GM18861 (cell line): ENCODE data around the gene ARPC4.
A peak's percentile ranks its signal among the peaks of the same experiment; 100 is the strongest.
"Not testable (repeated sequence)": the region's sequence is repeated elsewhere in the genome, so short reads cannot be mapped to it uniquely, and the experiment has no call there.

Source experiments
- ATAC-seq: cut with Tn5 transposase; IDR thresholded peaks from one replicate; pipeline ENCODE4 v1.9.1; 2021; ENCODE audit not compliant: unreplicated experiment

The ARPC4 gene

GRCh38 chr3:9769426-9770275 is 23.2 kb upstream of the ARPC4 start, which contains the start of gene CAMK1:
CAMK1 (minus strand) TSS chr3:9769947; CDS start chr3:9767749, 2,198 bp downstream.
- no peak for ATAC-seq

DNA sequence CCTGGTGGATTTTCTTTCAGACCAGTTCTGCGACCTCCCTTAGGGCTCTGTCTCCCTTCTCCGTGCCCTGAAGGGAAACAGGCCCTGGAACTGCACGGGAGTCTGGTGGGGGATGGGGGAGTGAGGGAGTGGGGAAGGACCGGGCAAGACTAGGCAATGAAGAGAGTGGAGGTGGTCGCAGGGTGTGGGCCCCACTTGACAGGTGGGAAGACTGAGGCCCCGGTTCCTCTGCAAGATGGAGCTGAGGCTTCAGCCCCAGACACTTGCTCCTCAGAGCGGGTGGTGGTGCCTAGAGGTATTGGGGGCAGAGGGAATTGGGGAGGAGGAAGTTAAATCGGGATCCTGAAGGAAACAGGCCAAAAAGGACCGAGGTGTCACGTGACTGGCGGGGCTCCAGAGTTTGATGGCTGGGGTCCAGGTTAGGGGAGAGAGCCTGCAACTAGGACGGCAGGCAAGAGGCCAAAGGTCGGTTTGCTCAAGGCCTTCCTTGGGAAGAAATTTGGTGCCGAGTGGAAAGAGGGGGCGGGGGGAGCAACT is 22.5 kb upstream of the ARPC4 start:
- no peak for ATAC-seq

DNA sequence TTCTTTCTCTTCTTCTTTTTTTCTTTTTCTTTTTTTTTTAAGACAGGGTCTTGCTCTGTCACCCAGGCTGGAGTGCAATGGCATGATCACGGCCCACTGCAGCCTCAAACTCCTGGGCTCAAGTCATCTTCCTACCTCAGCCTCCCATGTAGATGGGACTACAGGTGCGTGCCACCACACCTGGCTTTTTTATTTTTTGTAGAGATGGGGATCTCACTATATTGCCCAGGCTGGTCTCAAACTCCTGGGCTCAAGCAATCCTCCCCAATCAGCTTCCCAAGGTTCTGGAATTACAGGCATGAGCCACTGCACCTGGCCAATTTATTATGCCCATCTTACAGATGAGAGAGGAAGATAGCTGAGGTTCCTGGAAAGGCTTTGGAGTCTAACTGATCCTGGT is 21.9 kb upstream of the ARPC4 start:
- ATAC-seq = not testable (repeated sequence)

DNA sequence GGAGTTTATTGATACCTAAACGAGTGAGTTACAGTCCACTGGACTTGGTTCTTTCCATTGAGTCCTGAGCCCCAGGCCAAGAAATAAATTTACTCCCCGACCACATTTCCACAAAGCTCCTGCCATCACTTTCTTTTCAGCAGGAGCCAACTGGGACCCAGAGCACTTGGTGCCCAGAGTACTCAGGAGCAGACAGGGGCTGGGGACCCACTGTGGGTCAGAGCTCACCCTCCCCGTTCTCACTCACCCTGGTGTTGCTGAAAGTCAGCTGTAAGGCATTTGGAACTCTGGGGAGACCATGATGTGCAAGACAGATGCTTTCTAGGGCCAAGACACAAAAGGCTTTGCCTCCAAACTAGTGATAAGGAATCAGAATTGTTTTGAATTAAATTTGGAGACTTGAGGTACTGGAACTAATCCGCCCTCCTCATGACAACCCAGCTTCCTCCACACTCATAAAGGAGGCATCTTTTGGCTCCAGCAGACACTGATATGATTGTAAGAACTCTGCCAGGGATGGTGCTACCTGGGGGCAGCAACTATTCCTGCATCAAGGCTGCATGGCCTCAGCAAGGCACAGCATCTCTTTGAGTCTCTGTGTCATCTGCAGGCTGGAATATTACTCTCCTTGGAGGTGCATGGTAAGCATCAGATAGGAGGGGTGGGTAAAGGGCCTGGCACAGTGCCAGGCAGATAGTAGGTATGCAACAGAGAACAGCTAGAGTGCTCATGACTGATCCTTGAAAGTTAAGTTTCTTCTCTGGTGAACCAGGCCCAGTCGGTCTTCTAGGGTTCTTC is 15.8 kb upstream of the ARPC4 start:
- ATAC-seq = no peak

GRCh38 chr3:9777694-9778021 is 15.2 kb upstream of the ARPC4 start:
- no peak for ATAC-seq

- no peak for ATAC-seq
Observed at GRCh38 chr3:9778143-9779074, 14.5 kb upstream of the ARPC4 start.

GRCh38 chr3:9779075-9779593 is 13.7 kb upstream of the ARPC4 start:
- ATAC-seq = no peak

GRCh38 chr3:9779721-9780457 is 13.0 kb upstream of the ARPC4 start:
- ATAC-seq = peak; percentile 69

DNA sequence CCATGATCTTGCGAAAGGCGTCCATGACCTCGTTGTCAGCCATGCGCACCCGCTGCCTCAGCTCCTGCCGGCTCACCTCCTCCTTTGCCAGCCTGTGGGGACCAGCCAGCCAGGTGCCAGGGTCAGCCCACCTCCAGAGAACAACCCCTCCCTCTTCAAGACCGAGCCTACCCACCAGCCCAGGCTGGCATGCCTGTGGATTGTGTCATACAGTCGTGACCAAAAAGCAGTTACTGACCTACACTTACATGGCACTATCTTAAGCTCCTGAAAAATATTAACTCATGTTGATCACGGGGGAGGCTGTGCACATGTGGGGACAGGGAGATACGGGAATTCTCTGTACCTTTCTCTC is 12.4 kb upstream of the ARPC4 start:
- no peak for ATAC-seq

GRCh38 chr3:9780910-9781309 is 12.0 kb upstream of the ARPC4 start:
- no peak for ATAC-seq

GRCh38 chr3:9781551-9781950 is 11.3 kb upstream of the ARPC4 start:
- ATAC-seq = no peak

DNA sequence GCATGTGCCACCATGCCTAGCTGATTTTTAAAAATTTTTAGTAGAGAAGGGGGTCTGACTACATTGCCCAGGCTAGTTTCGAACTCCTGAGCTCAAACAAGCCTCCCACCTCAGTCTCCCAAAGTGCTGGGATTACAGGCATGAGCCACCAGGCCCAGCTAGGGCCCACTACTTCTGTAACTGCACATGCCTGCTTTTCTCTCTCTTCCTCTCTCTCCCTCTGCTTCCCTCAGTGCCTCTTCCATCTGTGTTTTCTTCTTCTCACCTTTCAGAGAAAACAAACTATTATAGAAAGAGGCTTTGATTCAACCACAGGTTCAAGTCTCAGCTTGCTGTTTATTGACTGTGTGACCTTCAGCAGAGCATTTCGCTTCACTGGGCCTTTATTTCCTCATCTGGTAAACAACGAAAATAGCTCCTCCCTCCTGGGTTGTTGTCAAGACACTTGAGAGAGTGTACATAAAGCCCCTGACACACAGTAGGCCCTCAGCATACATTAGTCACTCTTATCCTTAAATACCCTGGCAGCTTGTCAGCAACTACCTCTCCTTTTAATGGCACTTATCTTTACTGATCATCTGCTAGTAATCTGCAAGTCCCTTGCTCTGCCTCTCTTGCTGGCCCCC is 10.8 kb upstream of the ARPC4 start:
- no peak for ATAC-seq

DNA sequence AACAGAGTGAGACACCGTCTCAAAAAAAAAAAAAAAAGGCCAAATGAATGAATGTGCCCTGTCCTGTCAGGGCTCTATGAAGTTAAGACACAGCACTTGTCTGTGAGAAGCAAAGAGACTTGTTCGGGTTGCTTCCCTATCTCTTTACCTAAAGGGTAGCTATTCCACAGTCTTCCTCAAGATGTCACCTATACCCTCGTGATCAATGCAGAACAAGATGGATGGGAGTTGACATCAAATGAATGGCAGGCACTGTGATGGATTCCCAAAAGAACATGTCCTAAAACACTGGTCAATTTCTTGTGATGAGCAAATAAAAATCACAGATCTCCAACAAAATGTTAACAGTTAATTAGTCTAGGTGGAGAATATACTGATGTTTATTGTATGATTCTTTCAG is 10.1 kb upstream of the ARPC4 start:
- no peak for ATAC-seq

- ATAC-seq = no peak
Observed at GRCh38 chr3:9783954-9784353, 8.9 kb upstream of the ARPC4 start.

DNA sequence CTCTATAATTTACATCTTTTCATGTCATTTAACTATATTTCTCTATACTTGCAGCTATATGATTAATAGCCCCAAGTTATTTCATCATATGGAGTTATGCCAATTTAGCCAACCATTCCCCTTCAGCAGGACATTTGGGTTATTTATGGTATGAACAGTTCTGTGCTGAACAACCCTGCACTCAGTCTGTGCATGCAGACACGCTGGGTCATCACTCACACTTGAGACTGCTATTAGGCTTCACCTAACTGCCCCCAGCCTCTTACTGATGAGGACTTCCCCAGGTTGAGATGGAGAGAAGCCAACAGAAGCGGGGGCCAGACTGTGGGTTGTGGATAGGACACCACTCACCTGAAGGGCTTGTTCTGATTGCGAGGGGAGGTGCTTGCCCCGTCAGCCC is 7.9 kb upstream of the ARPC4 start:
- no peak for ATAC-seq

DNA sequence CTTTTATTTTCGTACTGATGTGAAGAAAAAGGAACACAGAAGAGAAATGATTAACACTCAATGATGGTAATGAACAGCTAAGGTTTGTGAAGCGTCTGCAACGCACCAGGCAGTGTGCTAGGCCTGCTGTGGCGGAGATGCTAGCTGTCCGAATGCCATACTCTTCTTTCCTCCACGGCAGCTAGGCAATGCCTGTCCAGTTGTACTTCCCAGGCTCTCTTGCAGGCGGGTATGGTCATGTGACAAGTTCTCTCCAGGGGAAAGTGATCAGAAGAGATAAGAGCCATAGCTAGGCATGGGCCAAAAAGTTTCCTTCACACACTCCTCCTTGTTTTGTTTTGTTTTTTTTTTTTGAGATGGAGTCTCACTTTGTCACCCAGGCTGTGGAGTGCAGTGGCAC is 7.3 kb upstream of the ARPC4 start:
- no peak for ATAC-seq

- ATAC-seq = no peak
Observed at GRCh38 chr3:9786209-9786739, 6.6 kb upstream of the ARPC4 start.

DNA sequence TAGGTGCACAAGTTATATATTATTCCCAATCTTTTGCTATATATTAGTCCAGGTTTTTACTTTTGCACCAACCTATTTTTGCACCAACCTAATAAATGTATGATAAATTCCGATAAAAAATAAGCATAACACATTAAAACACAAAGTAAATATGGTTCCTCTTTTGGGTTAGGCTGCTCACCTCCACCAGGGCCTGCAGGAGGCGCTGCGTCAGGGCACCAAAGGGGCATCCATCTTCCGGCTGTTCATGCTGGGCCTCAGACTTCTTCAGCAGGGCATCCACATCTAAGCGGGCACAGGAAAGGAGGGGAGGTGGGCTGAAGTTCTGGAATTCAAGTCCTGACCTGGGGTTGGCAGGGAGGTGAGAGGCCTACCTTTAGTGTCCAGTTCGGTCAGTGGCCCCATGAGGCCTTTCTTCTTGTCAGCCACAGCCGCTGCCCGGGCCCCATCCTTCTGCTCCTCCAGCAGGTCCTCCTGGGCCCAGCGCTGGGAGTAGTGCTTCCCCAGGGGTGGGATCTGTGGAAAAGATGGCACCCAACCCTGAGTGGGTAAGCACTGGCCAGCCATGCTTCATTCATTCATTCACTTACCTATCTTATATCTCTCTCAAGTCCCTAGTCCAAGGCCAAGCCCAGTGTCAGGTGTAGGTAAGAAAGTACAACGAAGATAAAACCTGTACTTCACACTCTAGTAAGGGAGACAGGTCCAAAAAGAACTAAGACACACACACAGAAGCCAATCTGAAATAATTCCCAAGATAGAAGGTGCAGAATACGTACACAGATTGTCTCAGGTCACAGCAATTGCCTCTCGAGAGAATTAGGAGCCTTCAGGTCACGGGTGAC is 5.8 kb upstream of the ARPC4 start:
- no peak for ATAC-seq

GRCh38 chr3:9787714-9788113 is 5.2 kb upstream of the ARPC4 start:
- ATAC-seq = no peak
